WTC11 (cell line): ENCODE data around the gene PLK2. TPM values are rescaled to one million over a fixed set of nuclear protein-coding genes. Genes with fewer than 3 reads are reported as not detected.

Source experiments
- ATAC-seq: fragments of 200-7000 bp; cut with Tn5 transposase; 2 replicates; pipeline ENCODE4 v1.10.0; 2021; ENCODE audit warnings: mild to moderate bottlenecking, moderate library complexity
- CTCF ChIA-PET: fragments of 300-600 bp; sonication (Branson Sonifier 250); formaldehyde crosslinking; loops from one replicate; lab custom pipeline; 2021; ENCODE audit warnings: antibody characterized with exemption; lab: Charles Lee
- POLR2A ChIA-PET: fragments of 350-600 bp; sonication (Branson Sonifier 250); formaldehyde crosslinking; loops from one replicate; lab custom pipeline; 2021; ENCODE audit warnings: antibody characterized with exemption; lab: Charles Lee
- DNase-seq: peaks from one replicate; pipeline ENCODE4 v3.0.0; 2021; ENCODE audit warnings: low spot score
- H3K27ac Mint-ChIP-seq: 2 replicates; pipeline ENCODE4 v1.8.0; 2021; ENCODE audit warnings: mixed read lengths
- H3K27me3 Mint-ChIP-seq: 2 replicates; pipeline ENCODE4 v1.8.0; 2021; ENCODE audit warnings: low read depth, mild to moderate bottlenecking, moderate library complexity, mixed read lengths
- H3K36me3 Mint-ChIP-seq: 2 replicates; pipeline ENCODE4 v1.8.0; 2021; ENCODE audit warnings: mixed read lengths
- H3K4me1 Mint-ChIP-seq: 2 replicates; pipeline ENCODE4 v1.8.0; 2022; ENCODE audit warnings: mixed read lengths
- H3K4me3 Mint-ChIP-seq: 2 replicates; pipeline ENCODE4 v1.8.0; 2021; ENCODE audit warnings: mild to moderate bottlenecking, moderate library complexity, mixed read lengths
- H3K9me3 Mint-ChIP-seq: 2 replicates; pipeline ENCODE4 v1.8.0; 2021; ENCODE audit warnings: mixed read lengths
- ATF3 ChIP-seq: sonication (generic); formaldehyde crosslinking; conservative IDR thresholded peaks from 2 replicates; pipeline ENCODE4 v1.8.1; 2022; ENCODE audit warnings: mild to moderate bottlenecking, missing genetic modification reagents
- ATF6 ChIP-seq: sonication (generic); formaldehyde crosslinking; IDR thresholded peaks from 2 replicates; pipeline ENCODE4 v1.8.1; 2023; ENCODE audit warnings: mild to moderate bottlenecking, missing genetic modification reagents
- CBFB ChIP-seq: sonication (generic); formaldehyde crosslinking; IDR thresholded peaks from 2 replicates; pipeline ENCODE4 v1.8.1; 2022; ENCODE audit warnings: mild to moderate bottlenecking, low read depth, missing genetic modification reagents
- E2F1 ChIP-seq: sonication (generic); formaldehyde crosslinking; IDR thresholded peaks from 2 replicates; pipeline ENCODE4 v1.8.0; 2022; ENCODE audit warnings: mild to moderate bottlenecking, missing genetic modification reagents
- IRF1 ChIP-seq: sonication (generic); formaldehyde crosslinking; IDR thresholded peaks from 2 replicates; pipeline ENCODE4 v1.8.0; 2023; ENCODE audit warnings: missing genetic modification reagents
- IRF2 ChIP-seq: sonication (generic); formaldehyde crosslinking; IDR thresholded peaks from 2 replicates; pipeline ENCODE4 v1.8.0; 2022; ENCODE audit warnings: low read depth, missing genetic modification reagents, borderline replicate concordance
- NFE2L1 ChIP-seq: sonication (generic); formaldehyde crosslinking; IDR thresholded peaks from 2 replicates; pipeline ENCODE4 v1.8.1; 2023; ENCODE audit warnings: missing genetic modification reagents
- NR1H2 ChIP-seq: sonication (generic); formaldehyde crosslinking; IDR thresholded peaks from 2 replicates; pipeline ENCODE4 v1.9.0; 2021; ENCODE audit warnings: mild to moderate bottlenecking, moderate library complexity, missing genetic modification reagents
- OVOL2 ChIP-seq: fragments of 250-450 bp; sonication (Bioruptor Pico); IDR thresholded peaks from 2 replicates; pipeline ENCODE4 v1.9.0; 2021; ENCODE audit warnings: mild to moderate bottlenecking, borderline replicate concordance
- PRRX2 ChIP-seq: fragments of 250-450 bp; sonication (Bioruptor Pico); IDR thresholded peaks from 2 replicates; pipeline ENCODE4 v1.8.0; 2021; ENCODE audit warnings: mild to moderate bottlenecking
- SMAD4 ChIP-seq: sonication (generic); formaldehyde crosslinking; IDR thresholded peaks from 2 replicates; pipeline ENCODE4 v1.8.0; 2022; ENCODE audit warnings: mild to moderate bottlenecking, missing genetic modification reagents
- STAT6 ChIP-seq: sonication (generic); formaldehyde crosslinking; conservative IDR thresholded peaks from 2 replicates; pipeline ENCODE4 v1.8.1; 2023; ENCODE audit warnings: mild to moderate bottlenecking, low read depth, missing genetic modification reagents, moderate library complexity
- ZBTB43 ChIP-seq: sonication (generic); formaldehyde crosslinking; IDR thresholded peaks from 2 replicates; pipeline ENCODE4 v1.8.1; 2023; ENCODE audit warnings: mild to moderate bottlenecking, missing genetic modification reagents
- ZMAT4 ChIP-seq: fragments of 250-450 bp; sonication (Bioruptor Pico); IDR thresholded peaks from 2 replicates; pipeline ENCODE4 v1.9.0; 2021; ENCODE audit warnings: mild to moderate bottlenecking
- ZNF138 ChIP-seq: sonication (generic); formaldehyde crosslinking; conservative IDR thresholded peaks from 2 replicates; pipeline ENCODE4 v1.8.1; 2022; ENCODE audit warnings: mild to moderate bottlenecking, moderate library complexity, missing genetic modification reagents
- ZNF219 ChIP-seq: sonication (generic); formaldehyde crosslinking; IDR thresholded peaks from 2 replicates; pipeline ENCODE4 v1.8.0; 2023; ENCODE audit warnings: missing genetic modification reagents, mild to moderate bottlenecking, borderline replicate concordance
- ZNF232 ChIP-seq: sonication (generic); formaldehyde crosslinking; IDR thresholded peaks from 2 replicates; pipeline ENCODE4 v1.8.0; 2022; ENCODE audit warnings: mild to moderate bottlenecking, missing genetic modification reagents
- ZNF396 ChIP-seq: fragments of 250-450 bp; sonication (Bioruptor Pico); IDR thresholded peaks from 2 replicates; pipeline ENCODE4 v1.8.0; 2021; ENCODE audit warnings: mild to moderate bottlenecking, moderate library complexity, borderline replicate concordance
- ZNF532 ChIP-seq: fragments of 250-450 bp; sonication (Bioruptor Pico); IDR thresholded peaks from 2 replicates; pipeline ENCODE4 v1.9.0; 2021; ENCODE audit warnings: mild to moderate bottlenecking, borderline replicate concordance
- total RNA-seq: library from RNA; stranded (reverse); gene quantifications from 3 replicates; pipeline ENCODE4 v1.2.3, GENCODE V29; 2021

PLK2 gene
- total RNA-seq, 1 experiment from 2014 or later = 37.1 TPM

- no peaks in the 10 kb centered on the region for H3K27me3 Mint-ChIP-seq
- ChIA-PET CTCF (no interaction called here), POLR2A (no interaction called here)
- DNase-seq = no peak
- no peak overlapping the region for H3K27ac Mint-ChIP-seq
- ATAC-seq = no peak
- peaks cover 14% of the 10 kb centered on the region for H3K36me3 Mint-ChIP-seq
- TF ChIP-seq ATF6 (CRISPR knock-in tag) (no peak), IRF2 (CRISPR knock-in tag) (no peak), NR1H2 (no peak), OVOL2 (CRISPR knock-in tag) (no peak), ZNF138 (CRISPR knock-in tag) (no peak), ZMAT4 (CRISPR knock-in tag) (no peak), ZNF396 (no peak), ZNF219 (no peak), PRRX2 (CRISPR knock-in tag) (no peak), ZNF232 (no peak), IRF1 (CRISPR knock-in tag) (no peak)
- peaks cover 22% of the 10 kb centered on the region for H3K9me3 Mint-ChIP-seq
- no peak overlapping the region for H3K4me3 Mint-ChIP-seq
- H3K4me1 Mint-ChIP-seq = no peaks in the 10 kb centered on the region
These were observed 15.1 kb downstream of the PLK2 start for GRCh38 chr5:58444805-58445204.

GRCh38 chr5:58440901-58441460 lies 18.9 kb downstream of the PLK2 start:
- Mint-ChIP-seq H3K4me1 (no peaks in the 10 kb centered on the region), H3K4me3 (no peak overlapping the region), H3K27ac (no peak overlapping the region), H3K9me3 (peaks cover 11% of the 10 kb centered on the region), H3K27me3 (no peaks in the 10 kb centered on the region; the same call in 1 of the 2 replicates), H3K36me3 (peaks cover 3% of the 10 kb centered on the region; the same call in 1 of the 2 replicates)
- CTCF ChIA-PET = no interaction called here
- POLR2A ChIA-PET = no interaction called here
- no peak for ATAC-seq
- no peak for TF ChIP-seq ZBTB43
- TF ChIP-seq, all 79 proteins: peak for 0
- no peak for DNase-seq

GRCh38 chr5:58439094-58439644 lies 20.7 kb downstream of the PLK2 start:
- no peak for DNase-seq
- POLR2A ChIA-PET = no interaction called here
- no peak for ATAC-seq
- no peaks in the 10 kb centered on the region for H3K36me3 Mint-ChIP-seq
- H3K4me1 Mint-ChIP-seq = no peaks in the 10 kb centered on the region
- H3K27me3 Mint-ChIP-seq = no peaks in the 10 kb centered on the region; the same call in 1 of the 2 replicates
- no peak overlapping the region for H3K27ac Mint-ChIP-seq
- H3K4me3 Mint-ChIP-seq = no peak overlapping the region
- CTCF ChIA-PET = no interaction called here
- H3K9me3 Mint-ChIP-seq = peaks cover 13% of the 10 kb centered on the region
- TF ChIP-seq ATF3 (CRISPR knock-in tag) = no peak
- TF ChIP-seq SMAD4 (CRISPR knock-in tag) = no peak
- no peak for TF ChIP-seq OVOL2 (CRISPR knock-in tag)
- no peak for TF ChIP-seq ZNF532
- no peak for TF ChIP-seq E2F1 (CRISPR knock-in tag)
- TF ChIP-seq CBFB (CRISPR knock-in tag) = no peak
- TF ChIP-seq NFE2L1 (CRISPR knock-in tag) = no peak
- TF ChIP-seq STAT6 = no peak
